HepG2 (cell line): Measurements from ENCODE around the gene STMN3. TPM values are rescaled to one million over a fixed set of nuclear protein-coding genes. Genes with fewer than 3 reads are reported as not detected.

ENCODE experiments used
- ATF1 ChIP-seq: IDR thresholded peaks from 2 replicates; pipeline ENCODE4 v1.6.1; 2016; ENCODE audit warnings: mild to moderate bottlenecking, control low read depth
- FOXJ3 ChIP-seq: sonication (generic); formaldehyde crosslinking; IDR thresholded peaks from 2 replicates; pipeline ENCODE4 v1.4.0; 2020; ENCODE audit warnings: missing genetic modification reagents, mild to moderate bottlenecking, borderline replicate concordance
- HOXA5 ChIP-seq: sonication (generic); formaldehyde crosslinking; IDR thresholded peaks from 2 replicates; pipeline ENCODE4 v1.4.0; 2020; ENCODE audit warnings: missing genetic modification reagents
- KLF9 ChIP-seq: IDR thresholded peaks from 2 replicates; pipeline ENCODE4 v1.6.1; 2016; ENCODE audit warnings: low read depth
- SIN3B ChIP-seq: fragments of 150-350 bp; IDR thresholded peaks from 2 replicates; pipeline ENCODE4 v1.6.1; 2014; ENCODE audit warnings: low read length
- ZNF20 ChIP-seq: sonication (generic); formaldehyde crosslinking; IDR thresholded peaks from 2 replicates; pipeline ENCODE4 v1.4.0; 2020; ENCODE audit warnings: mild to moderate bottlenecking, moderate library complexity, missing genetic modification reagents
- ZNF274 ChIP-seq: sonication (generic); formaldehyde crosslinking; IDR thresholded peaks from 2 replicates; pipeline ENCODE4 v1.5.1; 2020; ENCODE audit warnings: mild to moderate bottlenecking, missing genetic modification reagents
- ZNF549 ChIP-seq: sonication (generic); formaldehyde crosslinking; IDR thresholded peaks from 2 replicates; pipeline ENCODE4 v1.5.0; 2020; ENCODE audit warnings: missing genetic modification reagents
- ZNF556 ChIP-seq: sonication (generic); formaldehyde crosslinking; IDR thresholded peaks from 2 replicates; pipeline ENCODE4 v1.4.0; 2020; ENCODE audit warnings: mild to moderate bottlenecking, missing genetic modification reagents, borderline replicate concordance
- ZNF605 ChIP-seq: sonication (generic); formaldehyde crosslinking; IDR thresholded peaks from 2 replicates; pipeline ENCODE4 v1.8.0; 2022; ENCODE audit warnings: mild to moderate bottlenecking, missing genetic modification reagents
- ZNF761 ChIP-seq: sonication (generic); formaldehyde crosslinking; conservative IDR thresholded peaks from 2 replicates; pipeline ENCODE4 v1.4.0; 2020; ENCODE audit warnings: mild to moderate bottlenecking, missing genetic modification reagents
- ZNF775 ChIP-seq: sonication (generic); formaldehyde crosslinking; IDR thresholded peaks from 2 replicates; pipeline ENCODE4 v1.4.0; 2020; ENCODE audit warnings: missing genetic modification reagents, mild to moderate bottlenecking, moderate library complexity, borderline replicate concordance
- polyA plus RNA-seq, 8 experiments: library from polyadenylated mRNA; depleted of rRNA in 3 of 8; stranded (reverse) in 7 of 8; unstranded in 1 of 8; fragments of >200 nt; fragmentation: Illumina TruSeq in 4 of 8; extraction: Trizol in 4 of 8; gene quantifications; 2 replicates each; pipeline versions ENCODE4 v1.2.1 to v1.2.3, GENCODE V29; 2011 to 2016; ENCODE audit warnings: low read depth in 4 of 8, missing spikeins in 1 of 8, mixed read lengths in 1 of 8; ENCODE audit not compliant: insufficient read depth in 1 of 8
- total RNA-seq, 5 experiments: library from RNA; depleted of rRNA; stranded (reverse); fragments of >200 nt; fragmentation: Illumina TruSeq; extraction: Trizol; gene quantifications; 2 replicates each; pipeline ENCODE4 v1.2.3, GENCODE V29; 2016; ENCODE audit warnings: low read depth in 1 of 5
- TF ChIP-seq, protein P1 (sequence below): sonication (generic); formaldehyde crosslinking; IDR thresholded peaks from 2 replicates; pipeline ENCODE4 v1.5.0; 2020; ENCODE audit warnings: mild to moderate bottlenecking, missing genetic modification reagents, moderate library complexity
- TF ChIP-seq, protein P2 (sequence below): sonication (generic); formaldehyde crosslinking; IDR thresholded peaks from 2 replicates; pipeline ENCODE4 v1.4.0; 2020; ENCODE audit warnings: mild to moderate bottlenecking, missing genetic modification reagents, borderline replicate concordance
- TF ChIP-seq, protein P3 (sequence below): sonication (generic); formaldehyde crosslinking; IDR thresholded peaks from 2 replicates; pipeline ENCODE4 v1.5.0; 2020; ENCODE audit warnings: mild to moderate bottlenecking, missing genetic modification reagents
- TF ChIP-seq, protein P4 (sequence below): sonication (generic); formaldehyde crosslinking; IDR thresholded peaks from 2 replicates; pipeline ENCODE4 v1.5.0; 2020; ENCODE audit warnings: missing genetic modification reagents, mild to moderate bottlenecking, borderline replicate concordance
- TF ChIP-seq, protein P5 (sequence below): sonication (generic); formaldehyde crosslinking; IDR thresholded peaks from 2 replicates; pipeline ENCODE4 v1.5.0; 2020; ENCODE audit warnings: mild to moderate bottlenecking, missing genetic modification reagents, borderline replicate concordance
- TF ChIP-seq, protein P6 (sequence below): IDR thresholded peaks from 2 replicates; pipeline ENCODE4 v1.6.1; 2016

Gene STMN3
- total and polyA plus RNA-seq, 2 of the 13 experiments (the other 11 are each of a cell fraction or from before 2014, with no cell fraction given) = 21.0 to 48.3 TPM

DNA sequence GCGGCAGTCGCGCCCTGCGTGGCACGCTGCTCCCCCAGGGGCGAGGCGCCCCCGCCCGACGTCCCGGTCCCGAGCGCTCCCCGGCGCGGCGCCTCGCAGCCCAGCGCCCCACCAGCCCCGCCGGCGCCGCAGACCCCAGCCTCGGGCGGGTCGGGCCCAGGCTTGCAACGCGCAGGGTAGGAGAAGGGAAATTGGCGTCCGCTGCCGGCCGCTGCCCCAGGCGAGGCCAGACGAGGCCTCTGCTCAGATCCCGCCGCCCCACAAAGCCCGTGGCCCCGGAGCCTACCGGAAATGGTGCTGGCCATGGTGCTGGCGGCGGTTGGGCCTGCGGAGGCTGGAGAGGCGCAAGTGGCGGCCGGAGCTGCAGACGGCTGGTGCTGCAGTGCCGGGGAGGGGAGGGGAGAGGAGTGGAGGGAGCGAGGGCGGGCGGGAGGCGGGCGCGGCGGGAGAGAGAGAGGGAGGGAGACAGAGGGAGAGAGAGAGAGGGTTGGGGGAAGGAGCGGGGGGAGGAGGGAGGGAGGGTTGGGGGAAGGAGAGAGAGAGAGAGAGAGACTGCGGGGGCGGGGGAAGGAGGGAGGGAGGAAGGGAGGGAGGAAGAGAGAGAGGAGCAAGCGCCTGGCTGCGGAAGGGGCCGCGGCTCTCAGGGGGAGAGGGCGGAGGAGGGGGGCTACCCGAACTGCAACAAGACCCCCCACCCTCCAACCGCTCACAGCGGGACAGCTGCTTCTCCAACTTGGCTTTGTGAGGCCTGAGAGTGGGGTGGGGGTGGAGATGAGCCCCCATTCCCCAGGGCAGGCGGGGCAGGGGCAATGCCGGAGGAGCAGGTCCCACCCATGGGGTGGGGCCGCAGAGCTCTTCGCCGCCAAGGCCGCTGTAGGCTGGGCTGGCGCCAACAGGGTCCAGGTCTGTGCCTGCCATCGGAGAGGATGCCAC, at the start of gene STMN3 (continued):
- TF ChIP-seq ZNF605 (CRISPR knock-in tag) = peak; percentile 95
- TF ChIP-seq, protein P1, sequence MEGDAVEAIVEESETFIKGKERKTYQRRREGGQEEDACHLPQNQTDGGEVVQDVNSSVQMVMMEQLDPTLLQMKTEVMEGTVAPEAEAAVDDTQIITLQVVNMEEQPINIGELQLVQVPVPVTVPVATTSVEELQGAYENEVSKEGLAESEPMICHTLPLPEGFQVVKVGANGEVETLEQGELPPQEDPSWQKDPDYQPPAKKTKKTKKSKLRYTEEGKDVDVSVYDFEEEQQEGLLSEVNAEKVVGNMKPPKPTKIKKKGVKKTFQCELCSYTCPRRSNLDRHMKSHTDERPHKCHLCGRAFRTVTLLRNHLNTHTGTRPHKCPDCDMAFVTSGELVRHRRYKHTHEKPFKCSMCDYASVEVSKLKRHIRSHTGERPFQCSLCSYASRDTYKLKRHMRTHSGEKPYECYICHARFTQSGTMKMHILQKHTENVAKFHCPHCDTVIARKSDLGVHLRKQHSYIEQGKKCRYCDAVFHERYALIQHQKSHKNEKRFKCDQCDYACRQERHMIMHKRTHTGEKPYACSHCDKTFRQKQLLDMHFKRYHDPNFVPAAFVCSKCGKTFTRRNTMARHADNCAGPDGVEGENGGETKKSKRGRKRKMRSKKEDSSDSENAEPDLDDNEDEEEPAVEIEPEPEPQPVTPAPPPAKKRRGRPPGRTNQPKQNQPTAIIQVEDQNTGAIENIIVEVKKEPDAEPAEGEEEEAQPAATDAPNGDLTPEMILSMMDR (CRISPR knock-in tag) = peak; percentile 27; the same call in 1 of the 2 replicates
- TF ChIP-seq, protein P2, sequence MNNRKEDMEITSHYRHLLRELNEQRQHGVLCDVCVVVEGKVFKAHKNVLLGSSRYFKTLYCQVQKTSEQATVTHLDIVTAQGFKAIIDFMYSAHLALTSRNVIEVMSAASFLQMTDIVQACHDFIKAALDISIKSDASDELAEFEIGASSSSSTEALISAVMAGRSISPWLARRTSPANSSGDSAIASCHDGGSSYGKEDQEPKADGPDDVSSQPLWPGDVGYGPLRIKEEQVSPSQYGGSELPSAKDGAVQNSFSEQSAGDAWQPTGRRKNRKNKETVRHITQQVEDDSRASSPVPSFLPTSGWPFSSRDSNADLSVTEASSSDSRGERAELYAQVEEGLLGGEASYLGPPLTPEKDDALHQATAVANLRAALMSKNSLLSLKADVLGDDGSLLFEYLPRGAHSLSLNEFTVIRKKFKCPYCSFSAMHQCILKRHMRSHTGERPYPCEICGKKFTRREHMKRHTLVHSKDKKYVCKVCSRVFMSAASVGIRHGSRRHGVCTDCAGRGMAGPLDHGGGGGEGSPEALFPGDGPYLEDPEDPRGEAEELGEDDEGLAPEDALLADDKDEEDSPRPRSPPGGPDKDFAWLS (CRISPR knock-in tag) = no peak
- TF ChIP-seq ZNF549 (CRISPR knock-in tag) = no peak
- no peak for TF ChIP-seq FOXJ3 (CRISPR knock-in tag)
- no peak for TF ChIP-seq SIN3B
- TF ChIP-seq ZNF775 = 0 out of 2 replicates have a peak, but pooled peaks have one; percentile 83
- TF ChIP-seq HOXA5 (CRISPR knock-in tag) = peak; percentile 98
- peak; percentile 94 for TF ChIP-seq ZNF556 (CRISPR knock-in tag)
- TF ChIP-seq, protein P3, sequence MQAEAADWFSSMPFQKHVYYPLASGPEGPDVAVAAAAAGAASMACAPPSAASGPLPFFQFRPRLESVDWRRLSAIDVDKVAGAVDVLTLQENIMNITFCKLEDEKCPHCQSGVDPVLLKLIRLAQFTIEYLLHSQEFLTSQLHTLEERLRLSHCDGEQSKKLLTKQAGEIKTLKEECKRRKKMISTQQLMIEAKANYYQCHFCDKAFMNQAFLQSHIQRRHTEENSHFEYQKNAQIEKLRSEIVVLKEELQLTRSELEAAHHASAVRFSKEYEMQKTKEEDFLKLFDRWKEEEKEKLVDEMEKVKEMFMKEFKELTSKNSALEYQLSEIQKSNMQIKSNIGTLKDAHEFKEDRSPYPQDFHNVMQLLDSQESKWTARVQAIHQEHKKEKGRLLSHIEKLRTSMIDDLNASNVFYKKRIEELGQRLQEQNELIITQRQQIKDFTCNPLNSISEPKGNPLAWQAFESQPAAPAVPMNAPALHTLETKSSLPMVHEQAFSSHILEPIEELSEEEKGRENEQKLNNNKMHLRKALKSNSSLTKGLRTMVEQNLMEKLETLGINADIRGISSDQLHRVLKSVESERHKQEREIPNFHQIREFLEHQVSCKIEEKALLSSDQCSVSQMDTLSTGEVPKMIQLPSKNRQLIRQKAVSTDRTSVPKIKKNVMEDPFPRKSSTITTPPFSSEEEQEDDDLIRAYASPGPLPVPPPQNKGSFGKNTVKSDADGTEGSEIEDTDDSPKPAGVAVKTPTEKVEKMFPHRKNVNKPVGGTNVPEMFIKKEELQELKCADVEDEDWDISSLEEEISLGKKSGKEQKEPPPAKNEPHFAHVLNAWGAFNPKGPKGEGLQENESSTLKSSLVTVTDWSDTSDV (CRISPR knock-in tag) = peak; percentile 97; the same call in 1 of the 2 replicates
- TF ChIP-seq ZNF274 (CRISPR knock-in tag) = peak; percentile 97
- TF ChIP-seq, protein P4, sequence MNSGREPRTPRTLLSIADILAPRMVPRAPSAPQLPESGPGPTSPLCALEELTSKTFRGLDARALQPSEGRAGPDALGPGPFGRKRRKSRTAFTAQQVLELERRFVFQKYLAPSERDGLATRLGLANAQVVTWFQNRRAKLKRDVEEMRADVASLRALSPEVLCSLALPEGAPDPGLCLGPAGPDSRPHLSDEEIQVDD (CRISPR knock-in tag) = peak; percentile 87; the same call in 1 of the 2 replicates
- TF ChIP-seq KLF9 (CRISPR knock-in tag) = peak; percentile 93
- TF ChIP-seq ZNF761 (CRISPR knock-in tag) = peak; percentile 95
- TF ChIP-seq, protein P5, sequence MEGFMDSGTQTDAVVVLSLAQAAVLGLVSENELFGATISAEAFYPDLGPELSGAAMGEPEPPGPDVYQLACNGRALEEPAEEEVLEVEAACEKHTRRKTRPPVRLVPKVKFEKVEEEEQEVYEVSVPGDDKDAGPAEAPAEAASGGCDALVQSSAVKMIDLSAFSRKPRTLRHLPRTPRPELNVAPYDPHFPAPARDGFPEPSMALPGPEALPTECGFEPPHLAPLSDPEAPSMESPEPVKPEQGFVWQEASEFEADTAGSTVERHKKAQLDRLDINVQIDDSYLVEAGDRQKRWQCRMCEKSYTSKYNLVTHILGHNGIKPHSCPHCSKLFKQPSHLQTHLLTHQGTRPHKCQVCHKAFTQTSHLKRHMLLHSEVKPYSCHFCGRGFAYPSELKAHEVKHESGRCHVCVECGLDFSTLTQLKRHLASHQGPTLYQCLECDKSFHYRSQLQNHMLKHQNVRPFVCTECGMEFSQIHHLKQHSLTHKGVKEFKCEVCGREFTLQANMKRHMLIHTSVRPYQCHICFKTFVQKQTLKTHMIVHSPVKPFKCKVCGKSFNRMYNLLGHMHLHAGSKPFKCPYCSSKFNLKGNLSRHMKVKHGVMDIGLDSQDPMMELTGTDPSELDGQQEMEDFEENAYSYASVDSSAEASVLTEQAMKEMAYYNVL (CRISPR knock-in tag) = 0 out of 2 replicates have a peak, but pooled peaks have one; percentile 41
- TF ChIP-seq, protein P6, sequence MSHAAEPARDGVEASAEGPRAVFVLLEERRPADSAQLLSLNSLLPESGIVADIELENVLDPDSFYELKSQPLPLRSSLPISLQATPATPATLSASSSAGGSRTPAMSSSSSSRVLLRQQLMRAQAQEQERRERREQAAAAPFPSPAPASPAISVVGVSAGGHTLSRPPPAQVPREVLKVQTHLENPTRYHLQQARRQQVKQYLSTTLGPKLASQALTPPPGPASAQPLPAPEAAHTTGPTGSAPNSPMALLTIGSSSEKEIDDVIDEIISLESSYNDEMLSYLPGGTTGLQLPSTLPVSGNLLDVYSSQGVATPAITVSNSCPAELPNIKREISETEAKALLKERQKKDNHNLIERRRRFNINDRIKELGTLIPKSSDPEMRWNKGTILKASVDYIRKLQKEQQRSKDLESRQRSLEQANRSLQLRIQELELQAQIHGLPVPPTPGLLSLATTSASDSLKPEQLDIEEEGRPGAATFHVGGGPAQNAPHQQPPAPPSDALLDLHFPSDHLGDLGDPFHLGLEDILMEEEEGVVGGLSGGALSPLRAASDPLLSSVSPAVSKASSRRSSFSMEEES (CRISPR knock-in tag) = peak; percentile 97
- no peak for TF ChIP-seq ATF1 (CRISPR knock-in tag)
- TF ChIP-seq ZNF20 = no peak
